ENCODE results near the gene NNMT.

GRCh38 chr11:114273890-114274635 lies 22.1 kb upstream of the NNMT start:
- TF ChIP-seq CTCF (IDR thresholded peaks at IDR 0.05; ENCODE audit: insufficient read depth, low read depth, low read length) (no peak), EZH2 (IDR thresholded peaks at IDR 0.05; ENCODE audit: insufficient read depth, low read length) (no peak)
